ENCODE measurements around the gene WDFY3. TPM values are rescaled to one million over a fixed set of nuclear protein-coding genes. Genes with fewer than 3 reads are reported as not detected.

Gene WDFY3
- total and polyA plus RNA-seq, 3 donors from 2014 or later, result 31.7 to 168 (median 126) TPM

- no peaks in the 10 kb centered on the region for H3K9me3 ChIP-seq
- intact Hi-C loops (cut with DNase I; ENCODE audit: low total_unique reads), result no loop called here
- no peak overlapping the region for H3K4me3 ChIP-seq
- no peak for TF ChIP-seq POLR2A (IDR thresholded peaks at IDR 0.05)
- no peak for TF ChIP-seq CTCF (IDR thresholded peaks at IDR 0.05)
- peaks cover 12% of the 10 kb centered on the region for H3K4me1 ChIP-seq
- no peaks in the 10 kb centered on the region for H3K36me3 ChIP-seq (ENCODE audit: low read depth, missing control alignments)
- DNase-seq, result no peak
- WGBS, 2 donors, result 75 to 83% methylated on average over 4 of the region's 4 CpGs
- no peaks in the 10 kb centered on the region for H3K27me3 ChIP-seq
- H3K27ac ChIP-seq, result no peak overlapping the region
These were observed 314.0 kb downstream of the WDFY3 start for GRCh38 chr4:84652478-84652877.

- peaks cover 12% of the 10 kb centered on the region for H3K4me1 ChIP-seq
- intact Hi-C loops (cut with DNase I; ENCODE audit: low total_unique reads), result no loop called here
- TF ChIP-seq CTCF (IDR thresholded peaks at IDR 0.05), result no peak
- no peak for TF ChIP-seq POLR2A (IDR thresholded peaks at IDR 0.05)
- H3K4me3 ChIP-seq, result no peak overlapping the region
- H3K9me3 ChIP-seq, result no peaks in the 10 kb centered on the region
- no peak overlapping the region for H3K27ac ChIP-seq
- no peak for DNase-seq
- H3K36me3 ChIP-seq (ENCODE audit: low read depth, missing control alignments), result no peaks in the 10 kb centered on the region
- 89 to 100% methylated on average over 1 of the region's 1 CpG for WGBS, 2 donors
- H3K27me3 ChIP-seq, result no peaks in the 10 kb centered on the region
These were observed 315.0 kb downstream of the WDFY3 start for GRCh38 chr4:84651499-84651898.

GRCh38 chr4:84648863-84649647, 317.4 kb downstream of the WDFY3 start:
- H3K4me1 ChIP-seq, result peaks cover 12% of the 10 kb centered on the region
- peak overlapping the region; percentile 25 to 60 for H3K27ac ChIP-seq
- H3K4me3 ChIP-seq, result no peak overlapping the region
- DNase-seq, result peak; percentile 74
- no peaks in the 10 kb centered on the region for H3K27me3 ChIP-seq
- H3K36me3 ChIP-seq (ENCODE audit: low read depth, missing control alignments), result no peaks in the 10 kb centered on the region
- TF ChIP-seq CTCF (IDR thresholded peaks at IDR 0.05) (no peak), POLR2A (IDR thresholded peaks at IDR 0.05) (no peak)
- intact Hi-C loops (cut with DNase I; ENCODE audit: low total_unique reads), result no loop called here
- WGBS, 2 donors, result 41 to 72% methylated on average over 10 of the region's 10 CpGs
- no peaks in the 10 kb centered on the region for H3K9me3 ChIP-seq

GRCh38 chr4:84648178-84648577, 318.3 kb downstream of the WDFY3 start:
- WGBS, 2 donors, result 68 to 78% methylated on average over 1 of the region's 1 CpG

More at GRCh38 chr4:84648178-84648577, 318.3 kb downstream of the WDFY3 start:
- TF ChIP-seq CTCF (IDR thresholded peaks at IDR 0.05) (no peak), POLR2A (IDR thresholded peaks at IDR 0.05) (no peak)
- no peak for DNase-seq
- no peaks in the 10 kb centered on the region for H3K9me3 ChIP-seq
- H3K36me3 ChIP-seq (ENCODE audit: low read depth, missing control alignments), result no peaks in the 10 kb centered on the region
- H3K27ac ChIP-seq, result peak overlapping the region in 1 of 2 donors; percentile 16
- H3K4me1 ChIP-seq, result peaks cover 12% of the 10 kb centered on the region
- intact Hi-C loops (cut with DNase I; ENCODE audit: low total_unique reads), result no loop called here
- H3K27me3 ChIP-seq, result no peaks in the 10 kb centered on the region
- no peak overlapping the region for H3K4me3 ChIP-seq

Measured in testis (tissue), 3 donors.